Tibial nerve (tissue), 4 donors: ENCODE results near the gene DEPP1. TPM values are rescaled to one million over a fixed set of nuclear protein-coding genes. Genes with fewer than 3 reads are reported as not detected.

Experiments used
- DNase-seq, 2 donors: peaks; one replicate each; pipeline ENCODE4 v3.0.0-alpha.2; 2019; ENCODE audit warnings: low spot score in 2 of 2
- H3K27ac ChIP-seq, 4 donors: fragments of 200-600 bp; sonication (generic) in 3 of 4; one replicate each; pipeline ENCODE4 v1.5.1; 2017 to 2019; ENCODE audit warnings: mild to moderate bottlenecking in 1 of 4
- H3K27me3 ChIP-seq, 2 donors: fragments of 200-600 bp; sonication (generic) in 1 of 2; one replicate each; pipeline versions ENCODE4 v1.5.1 to v1.6.0; 2017 to 2019
- H3K36me3 ChIP-seq, 3 donors: fragments of 200-600 bp; sonication (generic); one replicate each; pipeline ENCODE4 v1.5.1; 2018 to 2019
- H3K4me1 ChIP-seq, 4 donors: fragments of 200-600 bp; sonication (generic) in 3 of 4; one replicate each; pipeline ENCODE4 v1.5.1; 2017 to 2019
- H3K4me3 ChIP-seq, 4 donors: fragments of 200-600 bp; sonication (generic) in 3 of 4; one replicate each; pipeline ENCODE4 v1.5.1; 2017 to 2019; ENCODE audit warnings: mild to moderate bottlenecking in 1 of 4, moderate library complexity in 1 of 4
- H3K9me3 ChIP-seq, 4 donors: fragments of 200-600 bp; sonication (generic) in 3 of 4; one replicate each; pipeline ENCODE4 v1.5.1; 2017 to 2019
- EP300 ChIP-seq, 2 donors: sonication (generic); formaldehyde crosslinking; IDR thresholded peaks; one replicate each; pipeline ENCODE4 v1.6.1; 2017; ENCODE audit warnings: antibody characterized with exemption in 2 of 2, mild to moderate bottlenecking in 1 of 2
- POLR2A ChIP-seq, 2 donors: fragments of 450-650 bp; IDR thresholded peaks; one replicate each; pipeline ENCODE4 v1.6.1; 2017; ENCODE audit warnings: antibody characterized with exemption in 2 of 2, mild to moderate bottlenecking in 2 of 2, moderate library complexity in 2 of 2
- WGBS, 2 donors: methylation state at CpG; one replicate each; pipeline ENCODE4 v1.1.5; 2018; 5-methylcytosine and 5-hydroxymethylcytosine counted together
- total RNA-seq, 4 donors: library from RNA; depleted of rRNA; stranded (reverse); fragments of >200 nt; gene quantifications; one replicate each; pipeline ENCODE4 v1.1.0, GENCODE V29; 2016
- TF ChIP-seq, protein P1 (sequence below), 5 experiments: fragments of 200-600 bp in 3 of 5; fragments of 450-650 bp in 2 of 5; sonication (generic) in 3 of 5; IDR thresholded peaks; one replicate each; pipeline ENCODE4 v1.5.1; 2016 to 2019; ENCODE audit warnings: antibody characterized with exemption in 5 of 5, mild to moderate bottlenecking in 3 of 5, moderate library complexity in 2 of 5

Gene DEPP1
- total RNA-seq, 4 donors from 2014 or later = 530 to 1,439 (median 798) TPM

DNA sequence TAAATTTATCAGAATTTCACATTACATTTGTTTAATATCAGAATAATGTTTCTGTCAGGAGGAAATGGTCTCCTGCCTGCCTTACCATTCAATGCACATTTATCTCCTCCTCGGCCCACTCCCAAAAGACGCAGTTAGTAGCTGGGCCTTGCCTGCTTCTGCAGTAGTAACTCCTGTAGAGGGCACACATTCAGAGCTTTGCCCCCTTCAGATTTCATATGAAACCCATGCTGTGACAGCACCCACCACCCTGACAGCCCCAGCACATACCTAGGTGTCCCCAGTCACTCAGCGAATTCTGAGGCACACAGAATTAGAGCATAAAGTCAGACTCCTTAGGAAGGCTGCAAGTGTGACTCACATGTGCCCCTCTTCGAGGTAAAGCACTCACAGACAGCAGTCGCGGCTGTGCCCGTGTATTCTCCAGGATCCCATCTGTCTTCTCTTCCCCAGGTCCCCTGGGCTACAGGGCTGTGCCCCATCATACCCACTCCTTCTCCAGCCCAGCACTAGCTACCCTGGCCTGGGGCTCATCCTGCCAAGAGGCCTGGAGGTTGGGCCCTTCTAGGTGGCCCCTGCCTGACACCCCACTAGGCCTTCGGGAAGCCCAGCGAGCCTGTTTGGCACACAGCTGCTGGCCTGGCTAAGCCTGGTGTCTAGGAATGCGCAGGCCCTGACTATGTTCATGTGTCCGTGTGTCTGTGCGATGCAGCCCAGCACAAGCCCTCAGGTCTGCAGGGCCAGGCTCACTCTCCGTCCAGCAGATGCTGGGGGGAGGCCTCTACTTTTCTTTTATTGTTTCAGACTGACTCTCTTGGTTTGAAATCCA, 4.7 kb upstream of the DEPP1 start:
- Histone ChIP-seq H3K4me1 (peaks cover 0 to 88% (median 48%) of the 10 kb centered on the region in 4 donors), H3K4me3 (no peak overlapping the region), H3K27ac (peak overlapping the region in 3 of 4 donors; percentile 36 to 97 (median 95)), H3K36me3 (peaks cover 0 to 66% (median 8%) of the 10 kb centered on the region in 3 donors), H3K27me3 (no peaks in the 10 kb centered on the region), H3K9me3 (no peaks in the 10 kb centered on the region)
- no peak for DNase-seq
- TF ChIP-seq POLR2A (IDR thresholded peaks at IDR 0.05) (no peak), EP300 (IDR thresholded peaks at IDR 0.05) (no peak)
- TF ChIP-seq, protein P1, sequence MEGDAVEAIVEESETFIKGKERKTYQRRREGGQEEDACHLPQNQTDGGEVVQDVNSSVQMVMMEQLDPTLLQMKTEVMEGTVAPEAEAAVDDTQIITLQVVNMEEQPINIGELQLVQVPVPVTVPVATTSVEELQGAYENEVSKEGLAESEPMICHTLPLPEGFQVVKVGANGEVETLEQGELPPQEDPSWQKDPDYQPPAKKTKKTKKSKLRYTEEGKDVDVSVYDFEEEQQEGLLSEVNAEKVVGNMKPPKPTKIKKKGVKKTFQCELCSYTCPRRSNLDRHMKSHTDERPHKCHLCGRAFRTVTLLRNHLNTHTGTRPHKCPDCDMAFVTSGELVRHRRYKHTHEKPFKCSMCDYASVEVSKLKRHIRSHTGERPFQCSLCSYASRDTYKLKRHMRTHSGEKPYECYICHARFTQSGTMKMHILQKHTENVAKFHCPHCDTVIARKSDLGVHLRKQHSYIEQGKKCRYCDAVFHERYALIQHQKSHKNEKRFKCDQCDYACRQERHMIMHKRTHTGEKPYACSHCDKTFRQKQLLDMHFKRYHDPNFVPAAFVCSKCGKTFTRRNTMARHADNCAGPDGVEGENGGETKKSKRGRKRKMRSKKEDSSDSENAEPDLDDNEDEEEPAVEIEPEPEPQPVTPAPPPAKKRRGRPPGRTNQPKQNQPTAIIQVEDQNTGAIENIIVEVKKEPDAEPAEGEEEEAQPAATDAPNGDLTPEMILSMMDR (IDR thresholded peaks at IDR 0.05) = no peak
- WGBS, 2 donors = 89 to 95% methylated on average over 10 to 13 of the region's 13 CpGs

- no peak for DNase-seq
- H3K27me3 ChIP-seq = no peaks in the 10 kb centered on the region
- no peak overlapping the region for H3K4me3 ChIP-seq
- no peak for TF ChIP-seq POLR2A (IDR thresholded peaks at IDR 0.05)
- TF ChIP-seq EP300 (IDR thresholded peaks at IDR 0.05) = no peak
- TF ChIP-seq, protein P1 (IDR thresholded peaks at IDR 0.05) = no peak
- H3K4me1 ChIP-seq = peaks cover 0 to 88% (median 48%) of the 10 kb centered on the region in 4 donors
- H3K9me3 ChIP-seq = no peaks in the 10 kb centered on the region
- WGBS, 2 donors = 77 to 86% methylated on average over 7 of the region's 9 CpGs
- H3K27ac ChIP-seq = peak overlapping the region; percentile 86 to 97 (median 92)
- H3K36me3 ChIP-seq = peaks cover 0 to 66% (median 10%) of the 10 kb centered on the region in 3 donors
Observed at GRCh38 chr10:44982496-44982895, 3.9 kb upstream of the DEPP1 start.

GRCh38 chr10:44982114-44982460, 3.5 kb upstream of the DEPP1 start:
- peak overlapping the region; percentile 86 to 97 (median 92) for H3K27ac ChIP-seq
- no peaks in the 10 kb centered on the region for H3K9me3 ChIP-seq
- H3K36me3 ChIP-seq = peaks cover 0 to 66% (median 14%) of the 10 kb centered on the region in 3 donors
- no peak overlapping the region for H3K4me3 ChIP-seq
- WGBS, 2 donors = 65 to 86% methylated on average over 1 to 5 of the region's 9 CpGs
- H3K4me1 ChIP-seq = peaks cover 0 to 87% (median 49%) of the 10 kb centered on the region in 4 donors
- TF ChIP-seq EP300 (IDR thresholded peaks at IDR 0.05) = peak in 1 of 2 donors; percentile 64
- no peak for TF ChIP-seq POLR2A (IDR thresholded peaks at IDR 0.05)
- DNase-seq = no peak
- H3K27me3 ChIP-seq = no peaks in the 10 kb centered on the region

GRCh38 chr10:44981172-44982113, 2.8 kb upstream of the DEPP1 start:
- no peaks in the 10 kb centered on the region for H3K9me3 ChIP-seq
- TF ChIP-seq, protein P1 (IDR thresholded peaks at IDR 0.05) = no peak
- peak in 1 of 2 donors; percentile 6 for TF ChIP-seq EP300 (IDR thresholded peaks at IDR 0.05)
- H3K27me3 ChIP-seq = no peaks in the 10 kb centered on the region
- H3K4me3 ChIP-seq = no peak overlapping the region
- peaks cover 0 to 87% (median 54%) of the 10 kb centered on the region in 4 donors for H3K4me1 ChIP-seq
- peaks cover 0 to 66% (median 14%) of the 10 kb centered on the region in 3 donors for H3K36me3 ChIP-seq
- WGBS, 2 donors = 35 to 42% methylated on average over 11 of the region's 11 CpGs
- no peak for DNase-seq
- H3K27ac ChIP-seq = peak overlapping the region; percentile 86 to 97 (median 92)

GRCh38 chr10:44980309-44981171, 1.9 kb upstream of the DEPP1 start:
- TF ChIP-seq, protein P1 (IDR thresholded peaks at IDR 0.05) = no peak
- TF ChIP-seq EP300 (IDR thresholded peaks at IDR 0.05) (no peak), POLR2A (IDR thresholded peaks at IDR 0.05) (no peak)
- DNase-seq = no peak
- Histone ChIP-seq H3K27ac (peak overlapping the region; percentile 86 to 97 (median 92)), H3K4me1 (peaks cover 0 to 85% (median 58%) of the 10 kb centered on the region in 4 donors), H3K27me3 (no peaks in the 10 kb centered on the region), H3K9me3 (no peaks in the 10 kb centered on the region), H3K4me3 (no peak overlapping the region), H3K36me3 (peaks cover 0 to 59% (median 14%) of the 10 kb centered on the region in 3 donors)
- WGBS, 2 donors = 55 to 61% methylated on average over 14 of the region's 14 CpGs
